Left lobe of liver (tissue), 2 donors: ENCODE measurements around the gene SPON2. TPM values are rescaled to one million over a fixed set of nuclear protein-coding genes. Genes with fewer than 3 reads are reported as not detected.

Source experiments
- ATAC-seq: fragments of 200-7000 bp; cut with Tn5 transposase; one replicate; pipeline ENCODE4 v1.9.1; 2020; ENCODE audit warnings: mild to moderate bottlenecking, moderate library complexity
- DNase-seq: peaks from one replicate; pipeline ENCODE4 v3.0.0-alpha.2; 2020; ENCODE audit warnings: low spot score
- total RNA-seq: library from RNA; stranded (reverse); gene quantifications from one replicate; pipeline ENCODE4 v1.2.1, GENCODE V29; 2021
- donor health status: DM: no; HTN: no; CAD: no; lungs with moderate emphysema.
- donor health status: DM: no; HTN: yes; CAD: no.

The SPON2 gene
- total RNA-seq, 1 donor from 2014 or later = 54.3 TPM

GRCh38 chr4:1208970-1209704, 36.8 kb upstream of the SPON2 start:
- no peak for DNase-seq
- no peak for ATAC-seq

GRCh38 chr4:1208266-1208961, 36.0 kb upstream of the SPON2 start:
- DNase-seq (peak; percentile 45), ATAC-seq (no peak)

- DNase-seq = peak; percentile 62
These were observed 35.4 kb upstream of the SPON2 start for GRCh38 chr4:1207603-1208265.

GRCh38 chr4:1207157-1207470, 34.7 kb upstream of the SPON2 start:
- no peak for ATAC-seq
- no peak for DNase-seq

More at GRCh38 chr4:1207603-1208265, 35.4 kb upstream of the SPON2 start:
- ATAC-seq = peak; percentile 47

- ATAC-seq (no peak), DNase-seq (peak; percentile 46)
These were observed 34.1 kb upstream of the SPON2 start for GRCh38 chr4:1206299-1207156.

- peak; percentile 46 for DNase-seq
These were observed 33.4 kb upstream of the SPON2 start for GRCh38 chr4:1205586-1206298.

GRCh38 chr4:1204828-1205585, 32.6 kb upstream of the SPON2 start:
- ATAC-seq (peak; percentile 87), DNase-seq (peak; percentile 96)

More at GRCh38 chr4:1205586-1206298, 33.4 kb upstream of the SPON2 start:
- no peak for ATAC-seq

GRCh38 chr4:1204286-1204827, 32.0 kb upstream of the SPON2 start:
- ATAC-seq (peak; percentile 30), DNase-seq (peak; percentile 67)

- DNase-seq (no peak), ATAC-seq (no peak)
These were observed 30.7 kb upstream of the SPON2 start for GRCh38 chr4:1203026-1203616.

GRCh38 chr4:1202526-1203011, 30.2 kb upstream of the SPON2 start:
- DNase-seq (no peak), ATAC-seq (no peak)

GRCh38 chr4:1201851-1202525, 29.6 kb upstream of the SPON2 start:
- peak; percentile 54 for DNase-seq
- no peak for ATAC-seq

- ATAC-seq (no peak), DNase-seq (no peak)
These were observed 28.1 kb upstream of the SPON2 start for GRCh38 chr4:1200425-1201035.

- ATAC-seq (no peak), DNase-seq (no peak)
These were observed 27.4 kb upstream of the SPON2 start for GRCh38 chr4:1199556-1200331.

- DNase-seq = no peak
These were observed 25.9 kb upstream of the SPON2 start for GRCh38 chr4:1198098-1198844.

GRCh38 chr4:1196421-1197183, 24.2 kb upstream of the SPON2 start:
- ATAC-seq (no peak), DNase-seq (no peak)

More at GRCh38 chr4:1198098-1198844, 25.9 kb upstream of the SPON2 start:
- no peak for ATAC-seq
